Measurements from ENCODE around the gene POLR1F. TPM values are rescaled to one million over a fixed set of nuclear protein-coding genes. Genes with fewer than 3 reads are reported as not detected.
"Not testable (repeated sequence)": the region's sequence is repeated elsewhere in the genome, so short reads cannot be mapped to it uniquely, and the experiment has no call there.

The POLR1F gene
- total RNA-seq, 1 experiment from 2014 or later, result 22.3 TPM

DNA sequence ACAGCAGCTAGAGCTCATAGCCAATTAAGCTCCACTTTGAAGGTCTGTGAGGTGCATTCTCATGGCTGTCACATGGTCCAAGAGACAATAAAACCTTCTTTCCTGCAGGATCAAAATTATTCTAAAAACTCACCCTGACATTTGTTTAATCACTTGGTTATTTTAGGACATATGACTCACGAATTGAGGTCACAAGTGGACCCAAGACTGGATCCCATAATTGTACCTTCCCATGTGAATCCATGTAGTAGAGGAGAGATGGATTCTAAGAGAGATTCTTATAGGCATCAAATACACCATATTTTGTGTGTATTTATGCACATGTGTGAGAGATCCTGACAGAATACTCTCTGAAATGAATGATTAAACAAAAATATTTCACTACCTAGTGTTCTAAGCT lies 18.1 kb downstream of the POLR1F start:
- H3K27ac Mint-ChIP-seq, result no peak overlapping the region
- H3K4me3 Mint-ChIP-seq, result no peak overlapping the region
- peaks cover 18% of the 10 kb centered on the region for H3K36me3 Mint-ChIP-seq
- DNase-seq (ENCODE audit: low spot score) (no peak), ATAC-seq (no peak)
- CTCF ChIA-PET, result no interaction called here
- TF ChIP-seq KAT7 (CRISPR knock-in tag; IDR thresholded peaks at IDR 0.05; ENCODE audit: borderline replicate concordance), result no peak
- peaks cover 28% of the 10 kb centered on the region for H3K9me3 Mint-ChIP-seq
- POLR2A ChIA-PET, result no interaction called here
- H3K4me1 Mint-ChIP-seq, result peaks cover 13% of the 10 kb centered on the region
- H3K27me3 Mint-ChIP-seq (ENCODE audit: low read depth), result peaks cover 3% of the 10 kb centered on the region; the same call in 1 of the 2 replicates

DNA sequence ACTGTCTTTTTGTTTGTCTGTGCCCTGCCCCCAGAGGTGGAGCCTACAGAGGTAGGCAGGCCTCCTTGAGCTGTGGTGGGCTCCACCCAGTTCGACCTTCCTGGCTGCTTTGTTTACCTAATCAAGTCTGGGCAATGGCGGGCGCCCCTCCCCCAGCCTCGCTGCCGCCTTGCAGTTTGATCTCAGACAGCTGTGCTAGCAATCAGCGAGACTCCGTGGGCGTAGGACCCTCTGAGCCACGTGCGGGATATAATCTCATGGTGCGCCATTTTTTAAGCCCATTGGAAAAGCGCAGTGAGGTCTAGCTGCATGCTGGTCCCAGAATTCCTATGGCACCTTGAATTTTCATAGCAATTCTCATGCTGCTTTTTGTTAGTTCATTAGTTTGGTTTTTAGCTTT lies 19.7 kb downstream of the POLR1F start:
- ATAC-seq; H3K27me3 Mint-ChIP-seq (ENCODE audit: low read depth): not testable (repeated sequence)
- POLR2A ChIA-PET, result interaction anchor here (0.7 kb wide), 1 partner anchor 11 kb away, joined by 3 read pairs; no protein-coding TSS in a partner anchor
- CTCF ChIA-PET, result interaction anchor here (1.1 to 1.3 kb wide), 2 partner anchors 20 to 25 kb away, joined by 3 to 5 read pairs; partner anchors contain the start of gene POLR1F
- DNase-seq (ENCODE audit: low spot score), result peak; percentile 52
- H3K4me1 Mint-ChIP-seq, result peaks cover 13% of the 10 kb centered on the region
- peaks cover 26% of the 10 kb centered on the region for H3K9me3 Mint-ChIP-seq
- H3K36me3 Mint-ChIP-seq, result peaks cover 18% of the 10 kb centered on the region
- H3K4me3 Mint-ChIP-seq, result peak overlapping the region; percentile 65
- H3K27ac Mint-ChIP-seq, result peak overlapping the region; percentile 83
- TF ChIP-seq ZNF396 (CRISPR knock-in tag; IDR thresholded peaks at IDR 0.05; ENCODE audit: borderline replicate concordance) (peak; percentile 13; the same call in 1 of the 2 replicates), FOXP1 (CRISPR knock-in tag; IDR thresholded peaks at IDR 0.05; ENCODE audit: borderline replicate concordance) (peak; percentile 36; the same call in 1 of the 2 replicates), FOXK1 (CRISPR knock-in tag; IDR thresholded peaks at IDR 0.05) (peak; percentile 90)
- TF ChIP-seq, protein P1, sequence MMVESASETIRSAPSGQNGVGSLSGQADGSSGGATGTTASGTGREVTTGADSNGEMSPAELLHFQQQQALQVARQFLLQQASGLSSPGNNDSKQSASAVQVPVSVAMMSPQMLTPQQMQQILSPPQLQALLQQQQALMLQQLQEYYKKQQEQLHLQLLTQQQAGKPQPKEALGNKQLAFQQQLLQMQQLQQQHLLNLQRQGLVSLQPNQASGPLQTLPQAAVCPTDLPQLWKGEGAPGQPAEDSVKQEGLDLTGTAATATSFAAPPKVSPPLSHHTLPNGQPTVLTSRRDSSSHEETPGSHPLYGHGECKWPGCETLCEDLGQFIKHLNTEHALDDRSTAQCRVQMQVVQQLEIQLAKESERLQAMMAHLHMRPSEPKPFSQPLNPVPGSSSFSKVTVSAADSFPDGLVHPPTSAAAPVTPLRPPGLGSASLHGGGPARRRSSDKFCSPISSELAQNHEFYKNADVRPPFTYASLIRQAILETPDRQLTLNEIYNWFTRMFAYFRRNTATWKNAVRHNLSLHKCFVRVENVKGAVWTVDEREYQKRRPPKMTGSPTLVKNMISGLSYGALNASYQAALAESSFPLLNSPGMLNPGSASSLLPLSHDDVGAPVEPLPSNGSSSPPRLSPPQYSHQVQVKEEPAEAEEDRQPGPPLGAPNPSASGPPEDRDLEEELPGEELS (CRISPR knock-in tag; IDR thresholded peaks at IDR 0.05), result peak; percentile 76; the same call in 1 of the 2 replicates
- TF ChIP-seq, protein P2, sequence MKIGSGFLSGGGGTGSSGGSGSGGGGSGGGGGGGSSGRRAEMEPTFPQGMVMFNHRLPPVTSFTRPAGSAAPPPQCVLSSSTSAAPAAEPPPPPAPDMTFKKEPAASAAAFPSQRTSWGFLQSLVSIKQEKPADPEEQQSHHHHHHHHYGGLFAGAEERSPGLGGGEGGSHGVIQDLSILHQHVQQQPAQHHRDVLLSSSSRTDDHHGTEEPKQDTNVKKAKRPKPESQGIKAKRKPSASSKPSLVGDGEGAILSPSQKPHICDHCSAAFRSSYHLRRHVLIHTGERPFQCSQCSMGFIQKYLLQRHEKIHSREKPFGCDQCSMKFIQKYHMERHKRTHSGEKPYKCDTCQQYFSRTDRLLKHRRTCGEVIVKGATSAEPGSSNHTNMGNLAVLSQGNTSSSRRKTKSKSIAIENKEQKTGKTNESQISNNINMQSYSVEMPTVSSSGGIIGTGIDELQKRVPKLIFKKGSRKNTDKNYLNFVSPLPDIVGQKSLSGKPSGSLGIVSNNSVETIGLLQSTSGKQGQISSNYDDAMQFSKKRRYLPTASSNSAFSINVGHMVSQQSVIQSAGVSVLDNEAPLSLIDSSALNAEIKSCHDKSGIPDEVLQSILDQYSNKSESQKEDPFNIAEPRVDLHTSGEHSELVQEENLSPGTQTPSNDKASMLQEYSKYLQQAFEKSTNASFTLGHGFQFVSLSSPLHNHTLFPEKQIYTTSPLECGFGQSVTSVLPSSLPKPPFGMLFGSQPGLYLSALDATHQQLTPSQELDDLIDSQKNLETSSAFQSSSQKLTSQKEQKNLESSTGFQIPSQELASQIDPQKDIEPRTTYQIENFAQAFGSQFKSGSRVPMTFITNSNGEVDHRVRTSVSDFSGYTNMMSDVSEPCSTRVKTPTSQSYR (CRISPR knock-in tag; IDR thresholded peaks at IDR 0.05), result peak; percentile 76

DNA sequence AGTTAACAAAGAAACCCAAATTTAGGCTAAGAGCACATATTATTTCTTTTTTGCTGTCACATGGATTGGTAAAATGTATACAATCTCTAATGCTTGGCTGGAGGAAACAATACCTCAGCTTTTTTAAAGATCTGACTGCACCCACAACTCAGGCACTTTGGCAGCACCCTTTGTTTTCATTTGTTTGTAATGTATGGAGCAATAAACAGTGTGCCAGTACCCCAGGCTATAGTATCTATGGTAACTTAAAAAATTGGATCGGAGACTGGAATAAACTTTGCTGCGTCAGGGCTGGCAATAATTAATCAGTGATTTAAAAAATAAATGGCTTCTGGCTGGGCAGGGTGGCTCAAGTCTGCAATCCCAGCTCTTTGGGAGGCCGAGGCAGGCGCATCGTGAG lies 27.2 kb downstream of the POLR1F start:
- peaks cover 3% of the 10 kb centered on the region; the same call in 1 of the 2 replicates for H3K27me3 Mint-ChIP-seq (ENCODE audit: low read depth)
- DNase-seq (ENCODE audit: low spot score) (no peak), ATAC-seq (no peak)
- ChIA-PET CTCF (interaction anchor here (1.2 kb wide), 1 partner anchor 32 kb away, joined by 3 read pairs; no protein-coding TSS in a partner anchor), POLR2A (no interaction called here)
- no peak overlapping the region for H3K27ac Mint-ChIP-seq
- peaks cover 8% of the 10 kb centered on the region for H3K9me3 Mint-ChIP-seq
- no peaks in the 10 kb centered on the region for H3K36me3 Mint-ChIP-seq
- no peak overlapping the region for H3K4me3 Mint-ChIP-seq
- no peaks in the 10 kb centered on the region for H3K4me1 Mint-ChIP-seq
- no peak for TF ChIP-seq NR2C2 (CRISPR knock-in tag; IDR thresholded peaks at IDR 0.05)
- TF ChIP-seq GTF2I (CRISPR knock-in tag; conservative IDR thresholded peaks at IDR 0.05), result no peak
- TF ChIP-seq FOXJ3 (CRISPR knock-in tag; IDR thresholded peaks at IDR 0.05; ENCODE audit: borderline replicate concordance), result no peak
- TF ChIP-seq, protein P1 (CRISPR knock-in tag; IDR thresholded peaks at IDR 0.05), result no peak
- TF ChIP-seq ATF1 (CRISPR knock-in tag; IDR thresholded peaks at IDR 0.05), result no peak
- no peak for TF ChIP-seq ZNF532 (CRISPR knock-in tag; IDR thresholded peaks at IDR 0.05; ENCODE audit: borderline replicate concordance)
- TF ChIP-seq HMGA2 (CRISPR knock-in tag; IDR thresholded peaks at IDR 0.05), result no peak
- TF ChIP-seq, protein P3, sequence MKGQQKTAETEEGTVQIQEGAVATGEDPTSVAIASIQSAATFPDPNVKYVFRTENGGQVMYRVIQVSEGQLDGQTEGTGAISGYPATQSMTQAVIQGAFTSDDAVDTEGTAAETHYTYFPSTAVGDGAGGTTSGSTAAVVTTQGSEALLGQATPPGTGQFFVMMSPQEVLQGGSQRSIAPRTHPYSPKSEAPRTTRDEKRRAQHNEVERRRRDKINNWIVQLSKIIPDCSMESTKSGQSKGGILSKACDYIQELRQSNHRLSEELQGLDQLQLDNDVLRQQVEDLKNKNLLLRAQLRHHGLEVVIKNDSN (CRISPR knock-in tag; IDR thresholded peaks at IDR 0.05), result no peak
- TF ChIP-seq NR1H2 (CRISPR knock-in tag; IDR thresholded peaks at IDR 0.05), result no peak
- TF ChIP-seq SOX15 (CRISPR knock-in tag; IDR thresholded peaks at IDR 0.05), result no peak
- no peak for TF ChIP-seq ZNF263 (CRISPR knock-in tag; IDR thresholded peaks at IDR 0.05; ENCODE audit: low read depth)
- TF ChIP-seq USF2 (CRISPR knock-in tag; IDR thresholded peaks at IDR 0.05), result no peak
- TF ChIP-seq NFATC4 (CRISPR knock-in tag; IDR thresholded peaks at IDR 0.05), result no peak
- no peak for TF ChIP-seq ZNF671 (CRISPR knock-in tag; IDR thresholded peaks at IDR 0.05)

Data from WTC11 (cell line).